GM18951 (cell line): ENCODE measurements around the gene ROBO1.
"Not testable (repeated sequence)": the region's sequence is repeated elsewhere in the genome, so short reads cannot be mapped to it uniquely, and the experiment has no call there.

ENCODE experiments used
- POLR2A ChIP-seq: IDR thresholded peaks from 4 replicates; pipeline ENCODE4 v1.6.1; 2011; ENCODE audit warnings: mild to moderate bottlenecking; ENCODE audit not compliant: insufficient read length, insufficient read depth; ENCODE audit errors: extremely low read depth
- in situ Hi-C: fragments of 300-500 bp; cut with MboI; formaldehyde crosslinking; loops from one replicate; pipeline ENCODE4 v1.12.0; 2022; ENCODE audit warnings: low sequenced_read_pairs, mixed read lengths, inconsistent platforms; ENCODE audit not compliant: unreplicated experiment

The ROBO1 gene

DNA sequence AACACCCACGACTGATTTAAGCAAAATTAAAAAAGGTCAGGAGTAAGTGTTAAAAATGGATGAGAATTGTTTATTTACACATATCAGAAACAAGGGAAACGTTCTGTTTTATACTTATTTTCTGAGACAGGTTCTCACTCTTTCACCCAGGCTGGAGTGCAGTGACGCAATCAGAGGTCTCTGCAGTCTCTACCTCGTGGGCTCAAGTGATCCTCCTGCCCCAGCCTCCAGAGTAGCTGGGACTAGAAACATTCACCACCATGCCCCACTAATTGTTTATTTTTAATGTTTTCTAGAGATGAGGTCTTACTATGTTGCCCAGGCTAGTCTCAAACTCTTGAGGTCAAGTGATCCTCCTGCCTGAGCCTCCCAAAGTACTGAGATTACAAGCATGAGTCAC lies 1080.3 kb downstream of the ROBO1 start:
- TF ChIP-seq POLR2A, result no peak
- in situ Hi-C loops, result no loop called here

DNA sequence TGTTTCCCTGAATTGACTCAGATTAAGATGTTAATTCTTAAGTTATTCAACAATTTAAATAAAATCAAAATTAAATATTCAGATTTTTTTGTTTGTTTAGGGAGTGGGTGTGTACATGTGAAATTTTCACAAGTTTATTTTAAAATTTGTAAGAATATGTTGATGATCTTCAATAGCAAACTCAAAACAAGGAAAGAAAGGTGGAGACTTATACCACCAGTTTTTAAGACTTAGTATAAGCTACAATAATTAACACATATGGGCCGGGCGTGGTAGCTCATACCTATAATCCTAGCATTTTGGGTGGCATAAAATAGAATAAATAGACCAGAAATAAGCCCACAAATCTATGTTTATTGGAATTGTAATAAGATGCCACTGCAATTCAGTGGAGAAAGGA lies 1084.5 kb downstream of the ROBO1 start:
- no peak for TF ChIP-seq POLR2A
- in situ Hi-C loops, result no loop called here

DNA sequence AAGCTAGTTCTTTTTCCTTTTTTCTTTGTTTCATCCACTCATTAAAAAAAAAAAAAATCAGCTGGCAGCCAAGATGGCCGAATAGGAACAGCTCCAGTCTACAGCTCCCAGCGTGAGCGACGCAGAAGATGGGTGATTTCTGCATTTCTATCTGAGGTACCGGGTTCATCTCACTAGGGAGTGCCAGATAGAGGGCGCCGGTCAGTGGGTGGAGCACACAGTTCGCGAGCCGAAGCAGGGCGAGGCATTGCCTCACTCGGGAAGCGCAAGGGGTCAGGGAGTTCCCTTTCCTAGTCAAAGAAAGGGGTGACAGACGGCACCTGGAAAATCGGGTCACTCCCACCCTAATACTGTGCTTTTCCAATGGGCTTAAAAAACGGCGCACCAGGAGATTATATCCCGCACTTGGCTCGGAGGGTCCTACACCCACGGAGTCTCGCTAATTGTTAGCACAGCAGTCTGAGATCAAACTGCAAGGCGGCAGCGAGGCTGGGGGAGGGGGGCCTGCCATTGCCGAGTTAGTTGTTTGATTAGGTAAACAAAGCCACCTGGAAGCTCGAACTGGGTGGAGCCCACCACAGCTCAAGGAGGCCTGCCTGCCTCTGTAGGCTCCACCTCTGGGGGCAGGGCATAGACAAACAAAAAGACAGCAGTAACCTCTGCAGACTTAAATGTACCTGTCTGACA lies 1092.5 kb downstream of the ROBO1 start:
- in situ Hi-C loops, result not testable (repeated sequence)

DNA sequence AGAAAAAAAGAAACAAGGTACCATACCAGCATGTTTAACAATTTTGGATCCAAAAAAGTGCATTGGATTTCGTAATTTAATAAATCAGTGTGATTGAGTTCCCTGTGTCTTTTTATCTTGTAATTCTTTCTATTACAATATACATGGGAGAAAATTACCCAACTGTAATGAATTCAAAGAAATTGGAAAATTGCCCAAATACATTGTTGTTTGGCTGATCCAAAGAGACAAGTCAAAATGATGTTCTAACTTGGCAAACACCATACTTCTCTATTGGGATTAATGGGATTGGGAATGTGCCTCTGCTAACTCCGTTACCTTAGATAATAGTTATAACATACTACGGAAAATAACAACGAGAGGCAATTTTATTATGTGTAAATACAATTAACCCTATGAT lies 1097.1 kb downstream of the ROBO1 start:
- no peak for TF ChIP-seq POLR2A
- in situ Hi-C loops, result no loop called here

DNA sequence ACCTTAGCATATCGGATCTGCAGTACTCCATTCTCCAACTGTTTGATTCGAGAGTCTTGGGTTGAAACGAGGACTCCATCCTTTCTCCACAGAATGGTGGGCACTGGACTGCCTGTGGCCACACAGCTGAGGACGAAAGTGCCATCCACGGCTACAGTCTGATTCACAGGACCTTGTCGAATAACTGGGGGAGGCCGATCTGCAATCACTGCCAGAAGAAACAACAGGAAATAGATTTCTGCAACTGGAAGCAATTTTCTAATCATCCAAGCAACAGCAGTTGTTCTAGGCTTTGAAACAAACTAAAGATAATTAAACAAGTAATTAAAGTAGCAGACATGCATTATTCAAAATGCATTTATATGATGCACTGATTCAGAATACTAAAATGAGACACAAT lies 1097.7 kb downstream of the ROBO1 start:
- no peak for TF ChIP-seq POLR2A
- in situ Hi-C loops, result no loop called here

DNA sequence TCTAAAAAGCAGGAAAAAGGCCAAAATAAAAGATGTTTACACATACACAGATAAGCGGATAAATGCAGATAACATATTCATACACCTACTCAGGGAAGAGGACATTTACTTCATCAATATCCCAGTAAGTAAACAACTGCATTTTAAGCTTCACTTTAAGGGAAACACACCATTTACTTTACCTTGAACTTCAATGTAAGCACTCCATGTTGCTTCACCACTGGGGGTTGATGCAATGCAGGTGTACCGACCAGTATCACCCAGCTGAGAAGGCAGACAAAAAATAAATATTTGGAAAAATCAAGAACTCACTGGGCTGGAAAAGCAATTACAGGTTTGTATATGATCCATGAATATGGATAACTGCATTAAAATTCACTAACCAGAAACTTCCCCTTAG lies 1099.5 kb downstream of the ROBO1 start:
- TF ChIP-seq POLR2A, result no peak
- in situ Hi-C loops, result loop anchor here (10.0 kb wide), 1 partner anchor 356 kb away; no protein-coding TSS in a partner anchor

DNA sequence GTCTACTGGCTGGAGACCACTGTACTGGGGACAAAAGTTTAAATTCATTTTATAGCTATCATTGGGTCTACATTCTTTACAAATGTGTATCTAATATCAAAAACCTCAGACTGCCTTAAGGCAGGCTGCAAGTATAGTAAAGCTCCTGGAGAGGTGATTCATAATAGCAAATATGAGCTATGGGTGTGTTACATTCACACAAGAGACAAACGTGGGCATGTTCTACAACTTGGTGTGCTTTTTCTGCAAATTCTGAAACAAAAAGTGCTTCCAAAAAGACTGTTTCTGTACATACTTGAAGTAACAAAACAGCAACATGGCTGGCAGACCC lies 1101.4 kb downstream of the ROBO1 start:
- TF ChIP-seq POLR2A, result no peak
- in situ Hi-C loops, result loop anchor here (10.0 kb wide), 1 partner anchor 358 kb away; no protein-coding TSS in a partner anchor

DNA sequence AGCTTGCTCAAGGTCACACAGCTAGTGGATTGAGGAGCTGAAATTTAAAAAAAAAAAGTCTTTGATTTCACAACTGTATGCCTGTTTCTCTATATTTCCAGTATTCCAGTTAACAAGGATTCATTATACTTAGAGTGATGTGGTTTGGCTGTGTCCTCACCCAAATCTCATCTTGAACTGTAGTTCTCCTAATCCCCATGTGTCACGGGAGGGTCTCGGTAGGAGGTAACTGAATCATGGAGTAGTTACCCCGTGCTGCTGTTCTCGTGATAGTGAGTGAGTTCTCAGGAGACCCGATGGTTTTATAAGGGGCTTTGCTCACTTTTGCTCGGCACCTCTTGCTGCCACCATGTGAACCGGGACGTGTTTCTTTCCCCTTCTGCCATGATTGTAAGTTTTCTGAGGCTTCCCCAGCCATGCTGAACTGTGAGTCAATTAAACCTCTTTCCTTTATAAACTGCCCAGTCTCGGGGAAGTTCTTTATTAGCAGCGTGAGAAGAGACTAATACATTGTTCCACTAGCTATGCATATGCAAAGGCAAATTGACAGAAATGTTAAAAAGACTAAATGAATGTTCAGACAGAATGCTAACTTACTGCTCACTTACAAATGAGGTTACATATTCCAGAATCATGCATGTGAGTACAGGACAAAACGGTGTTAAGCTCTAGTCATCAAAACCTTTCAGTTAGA lies 1101.9 kb downstream of the ROBO1 start:
- in situ Hi-C loops, result loop anchor here (10.0 kb wide), 1 partner anchor 359 kb away; no protein-coding TSS in a partner anchor
- no peak for TF ChIP-seq POLR2A

DNA sequence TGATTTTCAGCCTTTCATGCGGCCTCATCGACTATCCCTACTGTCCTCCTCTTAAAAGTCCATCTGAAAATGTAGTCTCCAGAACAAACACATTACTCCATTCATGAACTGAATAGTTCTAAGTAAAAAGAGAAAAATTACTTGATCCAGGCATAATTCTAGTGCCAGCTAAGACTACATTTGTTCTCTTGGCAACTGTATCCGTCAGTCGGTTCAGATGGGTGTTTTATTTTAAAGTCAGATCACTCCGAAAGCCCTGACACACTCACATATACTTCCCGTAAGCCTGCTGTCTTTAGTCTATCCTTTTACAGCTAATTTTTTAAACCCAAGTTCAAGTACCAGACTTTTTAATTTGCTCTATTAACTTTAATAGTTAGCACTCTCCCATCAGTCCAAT lies 1102.7 kb downstream of the ROBO1 start:
- no peak for TF ChIP-seq POLR2A
- in situ Hi-C loops, result loop anchor here (10.0 kb wide), 1 partner anchor 360 kb away; no protein-coding TSS in a partner anchor

DNA sequence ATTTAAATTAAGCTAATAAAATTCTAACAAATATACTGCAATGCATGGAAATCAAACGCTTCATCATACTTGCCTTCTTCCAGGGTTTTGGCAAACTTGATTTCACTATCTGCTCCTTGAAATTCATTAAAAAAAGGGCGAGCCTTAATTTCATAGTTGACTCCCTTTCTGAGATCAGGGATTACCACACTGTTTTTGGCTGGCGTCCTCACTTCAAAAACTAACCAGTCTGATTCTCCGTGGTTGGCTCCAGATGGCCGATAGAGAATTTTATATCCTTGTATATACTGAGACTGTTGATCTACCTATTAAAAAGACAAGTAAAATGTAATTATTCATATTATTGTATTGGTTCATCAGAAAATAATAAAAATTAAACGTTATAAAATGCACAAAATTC lies 1106.8 kb downstream of the ROBO1 start:
- in situ Hi-C loops, result loop anchor here (10.0 kb wide), 1 partner anchor 364 kb away; no protein-coding TSS in a partner anchor
- no peak for TF ChIP-seq POLR2A

DNA sequence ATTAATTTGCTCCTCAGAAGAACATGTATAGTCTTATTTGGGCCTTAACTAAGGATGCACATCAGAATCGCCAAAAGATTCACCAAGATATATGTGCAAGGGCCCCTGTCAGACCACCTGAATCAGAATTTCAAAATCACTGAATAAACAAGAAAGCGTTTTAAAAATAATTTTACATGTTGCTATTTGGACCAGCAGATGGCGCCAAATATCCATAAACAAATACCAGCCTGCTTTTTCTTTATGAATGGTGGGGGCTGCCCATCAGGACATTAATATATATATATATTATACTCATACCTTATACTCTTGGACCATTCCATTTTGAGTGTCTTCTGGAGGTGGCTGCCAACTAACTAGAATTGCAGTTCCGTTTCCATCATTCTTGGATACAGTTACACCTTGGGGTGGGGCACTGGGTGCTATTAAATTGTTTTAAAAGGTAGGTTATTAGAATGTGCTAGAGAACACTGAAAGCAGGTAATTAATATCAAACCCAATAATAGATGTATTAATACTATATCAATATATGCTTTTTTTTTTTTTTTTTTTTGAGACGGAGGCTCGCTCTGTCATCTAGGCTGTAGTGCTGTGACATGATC lies 1108.3 kb downstream of the ROBO1 start:
- in situ Hi-C loops, result no loop called here
- no peak for TF ChIP-seq POLR2A

DNA sequence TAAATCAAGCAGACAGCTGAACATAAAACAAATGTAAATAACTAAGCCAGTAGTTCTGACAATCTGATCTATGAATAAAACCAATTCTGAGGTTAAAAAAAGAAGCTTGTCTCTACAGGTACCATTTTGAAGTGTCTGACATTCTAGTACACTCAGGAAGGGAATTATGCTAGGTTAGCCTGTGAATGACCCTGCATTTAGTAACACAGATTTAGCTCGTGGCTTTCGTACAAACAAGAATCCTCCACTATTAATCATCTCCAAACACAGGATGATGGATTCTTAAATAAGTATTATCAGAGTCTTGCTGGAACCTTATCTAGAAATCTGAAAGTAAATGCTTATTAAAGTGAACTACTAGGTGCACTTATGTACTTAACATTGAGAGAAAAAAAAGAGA lies 1120.1 kb downstream of the ROBO1 start:
- in situ Hi-C loops, result no loop called here
- no peak for TF ChIP-seq POLR2A

DNA sequence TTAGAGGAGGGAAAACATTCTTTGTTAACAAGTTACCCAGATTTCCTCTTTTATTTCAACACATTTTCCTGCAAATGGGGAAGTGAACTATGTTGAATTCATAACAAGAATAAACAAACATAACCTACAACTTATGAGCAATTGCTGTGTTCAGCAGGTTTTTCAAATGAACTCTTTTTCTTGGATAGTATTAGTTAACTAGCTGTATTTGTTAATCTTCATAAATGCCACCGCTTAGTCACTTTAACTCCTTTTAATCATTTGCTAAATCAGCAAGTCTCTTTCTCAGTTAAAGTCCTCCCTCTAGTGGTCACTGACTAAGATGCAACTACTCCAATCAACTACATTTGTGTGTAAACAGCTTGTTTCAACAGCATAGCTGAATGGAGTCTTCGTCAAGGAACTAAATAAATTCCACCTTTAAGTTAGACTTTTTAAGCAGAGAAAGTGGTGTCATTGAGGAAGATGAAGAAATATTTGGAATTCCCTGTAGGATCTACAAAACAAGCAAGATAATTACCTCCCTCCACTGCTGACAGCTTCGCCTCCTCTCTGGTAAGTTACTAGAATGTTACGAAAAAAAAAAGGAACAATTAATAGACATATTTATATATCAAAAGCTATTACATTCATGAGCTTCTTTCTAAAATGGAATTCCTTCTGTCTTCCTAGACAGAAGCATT lies 1122.0 kb downstream of the ROBO1 start:
- in situ Hi-C loops, result no loop called here
- no peak for TF ChIP-seq POLR2A
